Stimulated activated CD4-positive, alpha-beta T cell treated with anti-CD3 and anti-CD28 coated beads, Interleukin-15, amount 100 ng/mL, for 48 hours (primary cell): ENCODE data around the gene HNF4A.
"Not testable (repeated sequence)": the region's sequence is repeated elsewhere in the genome, so short reads cannot be mapped to it uniquely, and the experiment has no call there.

Source experiments
- DNase-seq, 2 donors: peaks; one replicate each; pipeline ENCODE4 v3.0.0-alpha.2; 2020; ENCODE audit warnings: low read depth in 2 of 2

Gene HNF4A

DNA sequence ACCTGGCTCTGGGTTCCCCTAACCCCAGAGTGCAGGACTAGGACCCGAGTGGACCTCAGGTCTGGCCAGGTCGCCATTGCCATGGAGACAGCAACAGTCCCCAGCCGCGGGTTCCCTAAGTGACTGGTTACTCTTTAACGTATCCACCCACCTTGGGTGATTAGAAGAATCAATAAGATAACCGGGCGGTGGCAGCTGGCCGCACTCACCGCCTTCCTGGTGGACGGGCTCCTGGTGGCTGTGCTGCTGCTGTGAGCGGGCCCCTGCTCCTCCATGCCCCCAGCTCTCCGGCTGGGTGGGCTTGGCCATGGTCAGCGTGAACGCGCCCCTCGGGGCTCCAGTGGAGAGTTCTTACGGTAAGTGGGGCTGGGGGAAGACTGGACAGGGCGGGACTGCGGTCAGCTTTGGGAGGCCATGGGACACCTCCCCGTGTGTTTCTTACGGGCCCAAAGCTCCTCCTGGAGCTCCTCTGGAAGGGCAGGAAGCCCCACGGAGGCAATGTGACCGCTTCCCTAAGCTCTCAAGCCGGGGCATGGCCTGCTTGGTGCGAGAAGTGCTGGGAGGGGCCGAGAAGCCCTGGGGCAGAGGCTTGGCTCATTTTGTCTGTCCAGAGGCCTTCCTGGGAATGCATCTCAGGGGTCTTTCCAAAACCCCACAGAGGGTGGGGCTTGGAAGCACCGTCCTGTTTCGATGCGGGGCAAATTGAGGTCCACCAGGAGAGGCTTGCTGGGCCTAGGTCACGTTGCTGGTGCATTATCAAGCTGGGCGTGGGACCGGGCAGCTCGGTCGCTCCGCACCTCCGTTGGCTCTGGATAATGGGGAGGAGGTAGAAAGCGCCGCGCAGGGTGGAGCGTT lies at the start of gene HNF4A:
TSS of gene HNF4A (plus strand) at position 202 of the 855 bp plus-strand sequence. CDS start at position 308, 106 bp downstream.
- DNase-seq: no peak

DNA sequence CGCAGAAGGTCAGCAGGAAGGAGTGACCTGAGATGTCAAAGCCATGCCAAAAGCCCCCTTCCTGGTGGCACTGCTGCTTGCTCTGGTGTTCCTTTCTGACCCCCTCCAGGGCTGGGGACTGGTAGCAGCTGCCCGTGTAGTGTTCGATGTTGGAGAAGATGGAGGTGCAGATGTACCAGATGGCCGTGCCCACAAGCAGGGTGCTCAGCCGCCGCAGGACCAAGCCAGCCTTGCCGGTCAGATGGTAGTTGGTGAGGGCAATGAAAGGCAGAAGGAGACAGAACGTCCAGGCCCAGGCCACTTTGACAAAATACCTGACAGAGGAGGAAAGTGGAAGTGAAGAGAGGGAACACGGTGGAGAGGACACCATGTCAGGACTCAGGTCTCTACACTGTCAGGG lies 48.6 kb upstream of the HNF4A start:
- no peak for DNase-seq

DNA sequence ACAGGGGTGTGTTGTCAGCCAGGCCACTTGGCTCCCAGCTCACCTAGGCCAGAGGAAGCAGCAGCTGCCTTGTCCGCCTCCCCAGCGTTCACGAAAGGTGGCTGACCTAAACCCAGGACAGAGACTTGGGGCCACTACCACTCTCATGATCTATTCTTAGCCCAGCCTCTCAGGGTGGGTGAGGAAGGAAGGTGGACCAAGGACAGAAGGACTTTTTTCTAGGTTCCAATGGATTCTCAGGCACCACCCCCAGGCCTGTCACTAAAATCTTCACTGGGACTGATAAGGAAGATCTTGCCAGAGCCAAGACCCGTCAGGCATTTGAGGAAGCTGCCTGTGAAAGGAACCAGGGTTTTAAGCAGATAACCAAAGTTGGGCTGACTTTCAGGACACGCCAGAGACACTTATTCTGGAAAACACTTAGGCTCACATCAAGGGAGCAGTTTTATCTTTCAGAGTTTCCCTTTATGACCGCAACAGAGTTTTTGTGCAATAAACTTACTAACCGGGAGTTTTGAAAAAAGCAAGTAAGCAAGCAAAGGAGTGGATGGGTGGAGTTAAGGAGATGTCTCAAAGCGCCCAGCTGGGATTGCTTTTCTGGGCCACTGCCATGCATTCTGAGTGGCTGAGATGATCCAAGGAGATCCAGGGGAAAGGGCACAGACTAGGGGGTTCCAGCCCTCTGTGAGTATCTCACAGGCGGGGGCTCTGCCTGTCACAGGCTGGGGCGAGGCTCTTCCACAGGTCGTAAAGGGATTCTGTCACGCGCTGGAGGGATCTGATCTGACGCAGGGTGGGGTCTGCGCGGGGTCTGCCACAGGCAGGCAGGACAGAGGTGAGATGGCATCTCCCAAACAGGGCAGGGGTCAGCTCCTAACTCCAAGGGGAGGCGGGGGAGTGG lies 45.5 kb upstream of the HNF4A start:
- no peak for DNase-seq

DNA sequence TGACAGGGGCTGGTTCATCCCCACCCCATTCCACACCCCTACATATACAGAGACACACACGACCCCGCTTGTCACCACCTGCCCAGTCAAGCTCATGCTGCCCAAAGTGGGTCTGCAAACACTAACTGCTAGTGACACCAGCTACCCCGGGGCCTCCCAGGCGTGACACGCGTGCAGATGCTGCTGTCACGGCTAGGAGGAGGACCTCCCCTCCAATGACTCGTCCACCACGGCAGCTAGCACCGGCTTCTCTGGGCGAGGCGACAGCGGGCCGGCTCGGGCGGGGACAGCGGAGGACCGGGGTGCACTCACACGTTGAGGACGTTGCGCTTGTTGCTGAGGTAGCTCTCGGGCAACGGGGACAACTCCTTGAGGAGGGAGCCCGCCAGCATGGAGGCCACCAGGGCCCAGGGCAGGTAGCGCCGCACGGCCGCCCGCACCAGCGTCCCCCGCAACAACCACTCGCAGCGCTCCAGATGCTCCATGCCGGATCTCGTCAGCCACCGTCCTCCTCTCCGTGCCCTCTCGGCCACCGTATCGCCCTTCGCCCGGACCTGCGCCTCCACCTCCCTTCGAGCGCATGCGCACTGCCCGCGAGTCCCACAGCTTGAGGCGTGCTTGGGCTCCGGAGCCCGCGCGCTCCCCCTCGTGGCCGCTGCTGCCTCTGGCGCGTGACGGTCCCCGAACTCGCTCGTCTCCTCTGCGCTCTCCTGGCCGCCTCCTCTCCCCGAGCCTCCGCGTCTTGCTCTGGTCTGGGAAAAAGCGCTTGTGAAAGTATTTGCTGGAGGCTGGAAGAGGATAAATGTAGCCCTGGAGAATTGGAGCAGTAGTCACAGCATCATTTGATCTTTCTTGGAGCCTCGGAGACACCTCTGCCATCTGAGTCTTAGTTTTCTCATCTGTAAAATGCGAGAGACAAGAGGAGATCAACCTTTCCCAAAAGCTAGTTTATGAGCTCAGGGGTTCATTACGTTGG lies 44.5 kb upstream of the HNF4A start, which contains the start of gene FITM2:
TSS of gene FITM2 (minus strand) at position 539 of the 976 bp plus-strand sequence. CDS start at position 485, 54 bp downstream.
- DNase-seq: peak; percentile 98

DNA sequence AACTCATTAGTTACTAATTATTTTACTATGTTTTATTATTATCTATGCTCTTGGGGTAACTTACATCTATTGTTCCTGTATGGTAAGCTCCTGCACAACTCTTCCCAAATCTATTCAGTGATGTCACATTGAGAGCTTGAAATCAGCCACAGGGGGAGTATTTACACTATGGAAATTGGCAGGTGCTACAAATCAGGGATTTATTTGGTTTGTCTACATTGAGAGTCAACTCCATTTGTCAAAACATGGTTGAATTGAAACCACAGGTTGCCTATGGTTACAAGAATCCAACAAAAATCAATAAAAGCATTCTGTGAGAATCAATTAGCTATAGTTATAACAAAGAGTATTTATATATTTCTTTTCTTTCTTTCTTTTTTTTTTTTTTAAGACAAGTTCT lies 40.6 kb upstream of the HNF4A start:
- no peak for DNase-seq

DNA sequence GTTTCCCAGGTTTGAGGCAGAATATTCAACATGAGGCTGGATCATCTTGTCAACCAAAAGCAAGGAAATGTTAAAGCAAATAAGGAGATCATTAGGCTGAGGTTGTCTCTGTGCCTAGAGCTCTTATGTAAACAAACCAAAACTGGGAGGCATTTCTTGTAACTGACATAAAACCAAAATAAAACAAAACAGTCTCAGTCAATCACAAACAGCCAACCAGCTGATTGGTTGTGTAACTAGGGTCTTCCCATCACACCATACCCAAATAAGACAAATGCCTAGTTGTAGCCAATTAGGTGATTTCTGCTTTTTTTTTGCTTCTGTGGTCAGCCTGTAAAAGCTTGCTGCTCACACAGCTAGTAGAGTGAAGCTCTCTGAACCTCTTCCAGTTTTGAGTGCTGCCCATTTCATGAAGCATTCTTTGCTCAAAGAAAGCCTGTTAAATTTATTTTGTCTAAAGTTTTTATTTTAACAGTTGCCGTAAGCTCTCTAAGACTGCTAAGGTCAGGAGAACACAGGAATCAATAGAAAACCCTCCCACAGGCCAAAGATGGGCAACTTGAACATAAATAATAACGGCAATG lies 35.6 kb upstream of the HNF4A start:
- DNase-seq: no peak

DNA sequence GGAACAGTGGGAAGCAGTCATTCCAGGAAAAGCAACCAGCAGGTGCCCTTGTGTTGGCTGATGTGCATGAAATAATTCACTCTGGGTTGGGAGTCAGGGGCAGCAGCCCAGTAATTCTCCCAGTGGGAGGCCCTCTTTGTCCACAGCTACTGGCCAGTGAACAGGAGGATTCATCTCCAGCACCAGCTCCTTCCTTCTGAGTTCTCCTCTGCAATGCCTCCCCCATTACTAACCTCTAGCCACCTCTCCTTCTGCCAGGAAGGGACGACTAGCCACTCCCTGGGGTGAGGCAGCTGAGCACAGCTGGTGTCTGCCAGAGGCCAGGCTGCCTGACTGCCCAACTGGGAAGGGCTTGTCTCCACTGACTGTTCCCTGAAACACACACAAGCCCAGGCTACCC lies 31.2 kb upstream of the HNF4A start:
- DNase-seq: no peak

DNA sequence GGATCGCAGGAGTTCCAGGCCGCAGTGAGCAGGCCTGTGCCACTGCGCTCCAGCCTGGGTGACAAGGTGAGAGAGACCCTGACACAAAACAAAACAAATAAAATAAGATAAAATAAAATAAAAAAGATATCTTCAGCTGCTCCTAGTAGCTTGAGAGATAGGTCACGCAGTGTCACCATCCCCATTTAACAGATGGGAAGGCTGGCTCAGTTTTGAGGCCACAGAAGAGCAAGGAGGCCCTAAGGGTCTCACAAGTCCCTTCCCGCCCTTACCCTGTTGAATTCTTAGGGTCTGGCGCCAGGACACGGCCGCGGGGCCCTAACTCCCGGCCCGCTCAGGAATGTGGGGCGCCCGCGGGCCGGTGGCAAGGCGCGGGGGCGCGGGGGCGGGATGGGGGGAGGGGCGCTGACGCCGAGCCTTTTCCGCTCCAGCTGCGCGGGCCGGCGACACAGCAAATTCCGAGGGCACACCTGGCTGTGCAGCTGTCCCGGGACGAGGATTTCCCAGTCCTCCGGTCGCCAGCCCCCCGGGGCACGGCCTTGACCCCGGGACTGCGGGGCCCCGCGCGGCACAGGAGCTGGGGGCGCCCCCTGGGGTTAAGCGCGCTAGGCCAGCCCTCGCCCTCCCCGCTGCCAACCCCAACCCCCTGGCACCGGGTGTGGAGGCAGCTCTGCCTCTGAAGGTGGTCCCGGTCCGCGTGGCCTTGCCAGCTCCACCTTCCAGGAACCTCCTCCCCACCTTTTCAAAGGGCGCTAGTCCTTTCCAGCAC lies 28.9 kb upstream of the HNF4A start:
- peak in 1 of 2 donors; percentile 22 for DNase-seq

DNA sequence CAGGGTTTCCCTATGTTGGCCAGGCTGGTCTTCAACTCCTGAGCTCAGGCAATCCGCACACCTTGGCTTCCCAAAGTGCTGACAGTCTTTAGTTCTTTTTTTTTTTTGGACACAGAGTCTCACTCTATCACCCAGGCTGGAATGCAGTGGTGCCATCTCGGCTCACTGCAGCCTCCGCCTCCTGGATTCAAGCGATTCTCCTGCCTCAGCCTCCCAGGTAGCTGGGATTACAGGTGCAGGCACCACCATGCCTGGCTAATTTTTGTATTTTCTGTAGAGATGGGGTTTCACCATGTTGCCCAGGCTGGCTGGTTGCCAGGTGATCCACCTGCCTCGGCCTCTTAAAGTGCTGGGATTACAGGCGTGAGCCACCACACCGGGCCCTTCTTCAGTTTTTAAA lies 27.8 kb upstream of the HNF4A start:
- not testable (repeated sequence) for DNase-seq

DNA sequence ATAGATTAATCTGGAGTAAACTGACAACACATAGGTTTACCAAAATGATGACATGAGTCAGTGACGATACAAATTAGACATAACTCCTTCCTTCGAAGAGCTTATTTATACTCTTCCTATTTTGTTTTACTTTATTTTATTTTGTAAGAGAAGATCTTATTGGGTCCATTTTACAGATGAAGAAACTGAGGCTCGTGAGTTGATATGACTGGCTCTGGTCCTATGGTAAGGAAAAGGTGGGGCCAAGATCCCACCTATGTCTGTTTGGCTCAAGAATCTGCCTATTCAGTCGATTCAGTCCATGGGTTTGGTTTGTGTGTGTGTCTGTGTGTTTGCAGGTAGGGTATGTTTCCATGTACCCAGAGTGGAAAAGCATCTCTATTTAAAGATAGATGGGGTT lies 27.1 kb upstream of the HNF4A start:
- no peak for DNase-seq

DNA sequence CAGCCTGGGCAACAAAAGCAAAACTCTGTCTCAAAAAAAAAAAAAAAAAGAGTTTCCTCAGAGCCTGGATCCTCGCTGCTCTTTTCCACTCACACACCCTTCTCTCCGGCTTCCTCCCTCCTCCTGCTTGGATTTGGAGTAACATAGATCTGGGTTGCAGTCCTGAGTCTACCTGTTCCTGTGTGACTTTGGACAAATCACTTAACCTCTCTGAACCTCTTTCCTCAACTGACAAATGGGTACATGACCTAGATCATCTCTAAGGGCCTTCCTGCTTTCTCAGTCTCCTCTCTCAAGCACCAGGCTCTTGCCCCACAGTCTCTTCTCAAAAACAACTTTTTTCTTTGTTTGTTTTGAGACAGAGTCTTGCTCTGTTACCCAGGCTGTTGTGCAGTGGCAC lies 24.3 kb upstream of the HNF4A start:
- no peak for DNase-seq

DNA sequence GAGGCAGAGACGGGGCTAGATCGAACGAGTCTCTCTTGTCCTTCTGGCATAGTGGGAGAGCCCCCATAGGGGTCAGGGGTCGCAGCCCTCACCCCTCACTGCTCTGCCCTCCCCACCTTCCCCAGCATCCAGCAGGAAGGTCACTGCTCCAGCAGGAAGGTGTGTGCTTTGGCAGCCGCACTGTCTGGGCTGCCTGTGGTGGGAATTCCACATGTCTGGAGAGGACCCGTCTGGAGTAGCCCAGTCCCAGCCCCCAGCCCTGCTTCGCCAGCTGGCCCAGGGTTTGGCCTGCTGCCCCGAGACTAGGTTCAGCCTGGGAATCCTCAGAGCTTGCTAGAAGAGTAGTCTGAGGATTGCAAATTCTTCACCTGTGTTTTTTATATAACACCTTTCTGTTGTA lies 21.2 kb upstream of the HNF4A start:
- DNase-seq: no peak

DNA sequence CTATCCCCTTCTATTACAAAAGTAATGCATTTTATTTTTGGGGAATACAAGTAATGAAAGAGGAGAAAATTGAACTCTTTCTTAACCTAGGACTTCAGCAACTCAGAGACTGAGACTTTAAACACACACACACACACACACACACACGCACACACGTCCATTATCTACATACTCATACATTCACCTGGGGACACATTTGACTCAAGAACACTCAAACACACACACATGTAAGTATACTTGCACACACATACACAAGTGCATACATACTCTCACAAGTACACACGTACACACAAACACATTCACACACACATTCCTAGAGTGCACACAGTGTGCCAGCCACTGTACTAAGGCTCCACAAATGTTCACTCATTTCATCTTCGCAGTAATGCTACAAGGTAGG lies 20.8 kb upstream of the HNF4A start:
- no peak for DNase-seq

DNA sequence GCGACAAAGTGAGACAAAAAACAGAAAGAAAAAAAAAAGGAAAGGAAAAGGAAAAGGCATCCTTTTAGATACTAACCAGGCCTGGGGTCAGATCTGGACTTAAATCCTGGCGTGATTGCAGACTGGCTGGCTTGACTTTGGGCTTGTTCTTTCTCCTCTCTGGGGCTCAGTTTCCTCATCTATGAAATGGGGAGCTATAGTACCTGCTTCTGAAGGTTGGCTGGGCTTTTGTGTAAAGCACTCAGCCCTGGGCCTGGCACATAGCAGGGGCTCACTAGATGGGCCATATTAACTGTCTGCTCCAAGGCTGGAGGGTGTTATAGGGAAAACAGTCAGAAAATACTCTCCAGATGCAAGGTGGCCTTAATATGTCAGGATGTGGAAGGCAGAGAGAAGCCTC lies 19.8 kb upstream of the HNF4A start:
- no peak for DNase-seq

DNA sequence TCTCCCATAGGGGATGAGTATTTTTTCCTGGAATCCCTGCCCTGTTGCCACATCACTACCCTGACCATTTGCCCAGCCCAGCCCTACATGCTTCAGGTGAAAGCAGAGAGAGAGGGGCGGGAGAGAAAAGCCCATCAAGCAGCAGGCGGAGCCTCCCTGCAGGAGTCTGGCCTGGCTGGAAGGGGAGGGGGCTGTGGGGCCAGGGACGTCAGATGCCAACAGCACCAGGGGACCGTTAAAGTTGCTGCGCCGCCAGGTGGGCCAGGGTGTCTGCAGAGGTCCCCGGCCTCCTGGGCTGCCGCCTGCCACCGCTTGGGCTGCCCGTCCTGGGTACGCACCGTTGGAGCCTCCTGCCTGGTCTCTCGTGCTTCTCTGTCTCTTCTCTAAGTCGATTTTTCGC lies 19.4 kb upstream of the HNF4A start:
- no peak for DNase-seq

DNA sequence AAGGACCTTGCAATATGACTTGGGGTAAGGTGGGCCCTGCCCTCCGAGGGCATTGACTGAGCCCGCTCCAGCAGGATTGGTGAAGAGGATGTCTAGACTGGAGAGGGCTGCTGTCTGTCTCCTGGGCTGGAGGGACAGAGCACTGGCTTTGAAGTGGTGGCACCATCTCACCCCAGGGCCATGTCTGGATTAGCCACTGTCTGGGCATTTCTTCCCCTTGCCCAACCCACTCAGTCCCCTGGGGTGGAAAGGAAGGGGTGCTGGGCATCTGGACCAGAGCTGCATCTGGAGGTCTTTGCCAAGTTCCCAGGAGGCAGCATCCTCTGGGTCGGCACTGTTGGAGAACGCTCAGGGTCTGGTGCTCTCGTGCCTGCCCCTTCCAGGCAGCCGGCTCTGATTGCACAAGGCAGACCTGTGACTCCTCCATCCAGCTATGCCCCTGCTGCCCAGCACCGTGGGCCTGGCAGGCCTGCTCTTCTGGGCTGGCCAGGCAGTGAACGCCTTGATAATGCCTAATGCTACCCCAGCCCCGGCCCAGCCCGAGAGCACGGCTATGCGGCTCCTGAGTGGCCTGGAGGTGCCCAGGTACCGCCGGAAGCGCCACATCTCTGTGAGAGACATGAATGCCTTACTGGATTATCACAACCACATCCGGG lies 18.6 kb upstream of the HNF4A start, which contains the start of gene R3HDML:
TSS of gene R3HDML (plus strand) at position 319 of the 656 bp plus-strand sequence. CDS start at position 434, 115 bp downstream.
- no peak for DNase-seq

DNA sequence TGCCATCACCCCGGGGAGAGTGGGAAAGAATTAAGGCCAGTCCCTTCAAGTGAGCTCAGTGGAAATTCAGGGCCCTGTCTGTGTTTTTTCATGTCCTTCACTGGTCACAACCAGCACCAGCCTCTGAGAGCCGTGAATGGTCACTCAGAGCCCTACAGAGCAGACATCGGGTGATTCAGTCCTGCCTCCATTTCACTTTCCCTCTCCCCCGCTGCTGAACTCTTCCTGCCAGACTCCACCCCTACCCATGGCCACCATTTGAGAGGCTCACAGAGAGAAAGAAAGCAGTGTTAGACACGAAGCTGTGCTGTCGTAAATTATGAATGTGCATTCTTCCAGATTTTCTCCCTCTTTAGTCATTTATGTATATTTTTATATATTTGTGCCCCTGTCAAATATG lies 13.3 kb upstream of the HNF4A start:
- no peak for DNase-seq

DNA sequence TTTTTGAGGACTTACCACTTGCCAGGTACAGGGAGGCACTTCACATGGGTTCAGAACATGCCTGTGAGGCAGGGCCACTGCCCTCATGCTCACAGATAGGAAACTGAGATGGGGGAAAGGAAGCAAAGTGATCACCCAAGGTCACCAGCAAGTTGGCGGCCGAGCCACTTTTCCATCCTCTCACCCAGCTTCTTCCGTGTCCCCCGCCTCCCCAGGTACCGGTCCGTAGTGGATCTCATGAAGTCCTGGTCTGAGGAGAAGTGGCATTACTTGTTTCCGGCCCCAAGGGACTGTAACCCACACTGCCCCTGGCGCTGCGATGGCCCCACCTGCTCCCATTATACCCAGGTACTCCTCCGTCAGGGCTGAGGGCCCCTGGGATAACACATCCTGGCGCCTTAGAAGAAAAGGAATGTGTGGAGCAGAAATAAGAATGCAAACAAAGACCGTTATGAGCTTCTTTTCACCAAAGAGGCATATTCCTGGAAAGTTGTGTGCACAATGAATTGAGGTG lies 12.3 kb upstream of the HNF4A start:
- DNase-seq: no peak

DNA sequence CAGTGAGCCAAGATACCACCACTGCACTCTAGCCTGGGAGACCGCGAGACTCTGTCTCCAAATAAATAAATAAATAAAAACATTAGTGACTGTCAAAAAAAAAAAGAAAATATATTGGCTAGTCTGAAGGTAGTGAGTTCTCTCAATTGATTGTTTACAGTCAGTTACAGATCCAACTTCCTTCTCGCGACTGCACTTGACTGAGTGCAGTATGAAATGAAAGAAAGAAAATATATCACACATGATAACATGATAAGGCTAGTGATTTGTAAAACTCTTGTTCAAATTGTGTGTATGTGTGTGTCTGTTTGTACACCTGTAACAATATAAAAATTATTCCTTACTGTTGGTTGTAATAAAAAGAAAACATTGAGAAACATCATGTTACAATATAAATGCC lies 10.8 kb upstream of the HNF4A start:
- DNase-seq: no peak
